SHP77 treated with DMSO at 0.1 percent for 48 hours (cell line): ENCODE data around the gene MCAM.
A peak's percentile ranks its signal among the peaks of the same experiment; 100 is the strongest.

Experiments used
- DNase-seq: peaks from one replicate; lab custom pipeline; 2025; lab: John Stamatoyannopoulos, UW

Gene MCAM

GRCh38 chr11:119345685-119346084 is 28.8 kb upstream of the MCAM start:
- no peak for DNase-seq

- no peak for DNase-seq
Observed at GRCh38 chr11:119344291-119345010, 27.5 kb upstream of the MCAM start.

- DNase-seq = no peak
Observed at GRCh38 chr11:119343726-119344125, 26.8 kb upstream of the MCAM start.

GRCh38 chr11:119342362-119343130 is 25.6 kb upstream of the MCAM start:
- DNase-seq = no peak

- DNase-seq = no peak
Observed at GRCh38 chr11:119342023-119342300, 25.0 kb upstream of the MCAM start.

- no peak for DNase-seq
Observed at GRCh38 chr11:119341222-119342022, 24.5 kb upstream of the MCAM start.

DNA sequence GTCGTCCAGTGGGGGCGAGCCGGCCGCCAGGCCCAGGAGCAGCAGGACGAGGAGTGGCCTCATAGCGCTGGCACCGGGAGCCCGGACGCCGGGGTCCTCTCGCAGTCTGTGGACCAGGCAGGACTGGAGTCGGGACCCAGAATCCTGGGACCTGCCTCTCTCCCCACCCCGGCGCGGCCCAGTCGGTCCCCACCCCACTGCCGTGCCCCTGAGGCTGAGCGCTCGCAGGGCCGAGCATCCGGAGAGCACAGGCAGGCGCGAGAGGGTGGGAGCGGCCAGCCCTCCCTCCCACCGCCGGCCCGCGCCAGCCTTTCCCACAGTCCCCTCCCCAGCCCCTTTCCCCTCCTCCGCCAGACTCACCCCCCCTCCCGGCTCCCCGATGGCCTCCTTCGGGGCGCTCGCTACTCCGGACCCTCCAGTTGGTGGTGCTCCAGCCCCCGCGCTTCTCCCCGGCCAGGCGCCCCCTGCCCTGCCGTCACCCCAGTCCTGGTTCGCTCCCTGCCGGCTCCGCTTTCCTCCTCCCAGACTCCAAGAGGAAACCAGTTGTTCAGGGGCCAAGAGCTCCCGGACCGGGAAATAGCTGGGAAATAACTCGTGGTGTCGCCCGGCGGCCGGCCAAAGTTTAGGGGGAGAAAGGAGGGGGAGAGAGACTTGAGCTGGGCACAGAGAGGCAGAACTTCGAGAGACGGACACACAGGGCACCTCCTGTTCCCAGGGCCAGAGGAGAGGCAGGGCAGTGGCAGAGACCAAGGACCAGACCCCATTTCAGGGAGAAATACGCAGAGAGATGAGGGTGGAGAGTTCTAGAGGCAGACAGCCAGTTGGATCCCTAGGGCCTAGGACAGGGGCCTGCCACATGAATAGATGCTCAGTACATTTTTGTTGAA is 23.6 kb upstream of the MCAM start, which contains the start of gene C1QTNF5:
Gene C1QTNF5, minus strand, starts transcription at position 549 of the 887 bp plus-strand sequence. Its CDS starts 486 bp downstream, at position 63.
- no peak for DNase-seq

DNA sequence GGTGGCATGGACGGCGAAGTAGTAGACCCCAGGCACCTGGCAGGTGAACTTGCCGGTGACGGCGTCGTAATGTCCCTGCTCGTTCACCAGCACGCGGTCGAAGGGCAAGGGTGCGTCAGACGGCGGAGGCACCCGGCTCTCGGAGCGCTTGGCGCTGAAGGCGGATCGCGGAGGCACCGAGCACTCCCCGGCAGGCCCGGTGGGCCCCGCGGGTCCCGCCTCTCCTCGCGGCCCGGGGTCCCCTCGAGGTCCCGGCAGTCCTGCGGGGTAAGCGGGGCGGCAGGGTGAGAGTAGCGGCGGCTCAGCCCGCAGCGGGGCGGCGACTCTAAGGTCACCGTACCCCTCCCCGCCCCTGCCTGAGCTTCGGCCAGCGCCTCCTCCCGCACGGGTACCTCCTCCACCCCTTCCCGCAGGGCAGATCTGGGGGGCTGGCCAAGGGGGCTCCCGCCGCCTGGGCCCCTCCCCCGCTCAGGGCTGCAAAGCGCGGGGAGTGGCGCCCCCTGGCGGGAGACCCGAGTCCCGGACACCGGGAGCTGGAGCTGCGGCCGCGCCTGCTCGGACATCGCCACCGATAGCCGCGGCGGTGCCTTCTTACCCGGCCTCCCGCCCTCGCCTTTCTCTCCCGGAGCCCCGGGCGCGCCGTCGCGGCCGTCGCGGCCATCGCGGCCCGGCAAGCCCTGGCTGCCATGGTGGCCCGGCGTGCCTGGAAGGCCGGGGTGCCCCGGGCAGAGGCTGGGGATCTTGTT is 22.8 kb upstream of the MCAM start:
- no peak for DNase-seq

GRCh38 chr11:119338965-119339588 is 22.1 kb upstream of the MCAM start:
- DNase-seq = no peak

- DNase-seq = peak; percentile 33
Observed at GRCh38 chr11:119338318-119338890, 21.5 kb upstream of the MCAM start.

GRCh38 chr11:119337581-119338317 is 20.8 kb upstream of the MCAM start:
- DNase-seq = no peak

GRCh38 chr11:119336744-119337469 is 20.0 kb upstream of the MCAM start:
- no peak for DNase-seq

DNA sequence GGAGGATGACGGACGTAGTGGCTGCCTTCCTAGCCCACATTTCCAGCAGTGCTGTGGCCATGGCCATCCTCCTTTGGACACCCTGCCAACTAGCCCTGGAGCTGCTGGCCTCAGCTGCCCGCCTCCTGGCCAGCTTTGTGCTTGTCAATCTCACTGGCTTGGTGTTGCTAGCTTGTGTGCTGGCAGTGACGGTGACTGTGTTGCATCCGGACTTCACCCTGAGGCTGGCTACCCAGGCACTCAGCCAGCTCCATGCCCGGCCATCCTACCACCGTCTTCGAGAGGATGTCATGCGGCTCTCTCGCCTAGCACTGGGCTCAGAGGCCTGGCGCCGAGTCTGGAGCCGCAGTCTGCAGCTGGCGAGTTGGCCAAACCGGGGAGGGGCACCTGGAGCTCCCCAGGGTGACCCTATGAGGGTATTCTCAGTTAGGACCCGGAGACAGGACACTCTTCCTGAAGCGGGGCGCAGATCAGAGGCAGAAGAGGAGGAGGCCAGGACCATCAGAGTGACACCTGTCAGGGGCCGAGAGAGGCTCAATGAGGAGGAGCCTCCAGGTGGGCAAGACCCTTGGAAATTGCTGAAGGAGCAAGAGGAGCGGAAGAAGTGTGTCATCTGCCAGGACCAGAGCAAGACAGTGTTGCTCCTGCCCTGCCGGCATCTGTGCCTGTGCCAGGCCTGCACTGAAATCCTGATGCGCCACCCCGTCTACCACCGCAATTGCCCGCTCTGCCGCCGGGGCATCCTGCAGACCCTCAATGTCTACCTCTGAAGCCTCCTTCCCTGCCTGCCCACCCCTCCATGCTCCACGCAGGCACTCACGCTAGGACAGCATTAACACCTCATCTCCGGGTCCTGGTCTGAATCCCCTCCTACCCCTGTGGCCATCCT is 19.0 kb upstream of the MCAM start:
- no peak for DNase-seq

GRCh38 chr11:119335091-119335654 is 18.2 kb upstream of the MCAM start:
- no peak for DNase-seq

- peak; percentile 94 for DNase-seq
Observed at GRCh38 chr11:119334174-119334930, 17.4 kb upstream of the MCAM start, which contains the start of gene RNF26. Gene RNF26 (plus strand): TSS chr11:119334527. CDS start chr11:119335123, 596 bp downstream.

DNA sequence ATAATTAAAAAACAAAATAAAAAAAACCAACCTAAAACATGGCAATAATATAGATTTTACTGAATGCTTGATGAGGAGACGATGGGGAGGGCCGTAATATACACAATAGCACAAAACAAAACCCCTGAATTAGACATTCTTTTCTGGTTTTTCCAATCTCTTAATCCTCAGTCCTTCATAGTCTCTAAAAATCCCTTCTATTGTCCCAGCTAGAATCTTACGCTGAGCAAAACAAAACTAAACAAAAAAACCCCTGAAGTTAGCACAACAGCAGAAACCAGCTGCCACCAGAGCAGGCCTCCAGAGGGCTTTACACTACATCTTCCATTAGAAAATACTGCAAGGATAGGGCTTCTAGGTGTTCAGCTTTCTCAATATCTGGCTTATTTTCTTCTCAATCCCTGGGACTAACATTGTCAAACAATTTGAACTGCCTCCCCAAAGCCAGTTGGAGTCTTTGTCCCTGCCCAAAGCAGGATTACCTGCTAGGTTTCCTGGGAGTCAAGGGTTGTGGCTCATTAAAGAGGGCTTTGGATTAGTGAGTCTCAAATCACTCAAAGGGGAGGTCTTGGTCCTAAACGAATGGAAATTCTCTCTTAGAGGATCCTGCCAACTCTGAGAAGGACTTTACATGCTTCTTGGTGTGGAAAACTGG is 15.3 kb upstream of the MCAM start:
- no peak for DNase-seq
